ENCODE results near the gene NPFFR1.

NPFFR1 gene

DNA sequence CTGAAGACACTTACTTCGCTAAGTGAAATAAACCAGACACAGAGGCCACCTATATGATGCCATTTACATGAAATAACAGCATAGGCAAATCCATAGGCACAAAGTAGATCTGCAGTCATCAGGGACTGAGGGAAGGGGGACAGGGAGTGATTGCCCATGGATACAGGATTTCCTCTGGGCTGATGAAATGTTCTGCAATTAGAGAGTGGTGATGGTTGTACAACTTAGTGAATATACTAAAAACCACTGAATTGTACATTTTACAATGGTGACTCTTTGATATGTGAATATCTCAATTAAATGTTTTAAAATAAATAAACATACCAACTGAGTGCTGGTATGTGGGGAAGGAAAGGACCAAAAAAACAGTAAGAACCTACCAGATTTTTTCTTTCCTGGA lies 70.9 kb downstream of the NPFFR1 start:
- DNase-seq, result no peak

DNA sequence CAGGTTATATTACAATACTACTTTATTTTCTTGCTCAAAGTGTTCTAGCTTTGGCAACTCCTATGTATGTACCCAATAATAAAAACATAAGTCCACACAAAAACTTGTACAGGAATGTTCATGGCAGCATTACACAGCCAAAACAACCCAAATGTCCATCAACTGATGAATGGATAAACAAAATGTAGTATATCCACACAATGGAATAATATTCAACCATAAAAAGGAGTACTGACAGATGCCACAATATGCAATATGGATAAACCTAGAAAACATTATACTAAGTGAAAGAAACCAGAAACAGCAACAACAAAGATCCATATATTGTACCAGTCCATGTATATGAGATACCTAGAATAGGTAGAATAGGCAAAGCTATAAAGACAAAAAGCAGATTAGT lies 71.5 kb downstream of the NPFFR1 start:
- DNase-seq, result no peak

DNA sequence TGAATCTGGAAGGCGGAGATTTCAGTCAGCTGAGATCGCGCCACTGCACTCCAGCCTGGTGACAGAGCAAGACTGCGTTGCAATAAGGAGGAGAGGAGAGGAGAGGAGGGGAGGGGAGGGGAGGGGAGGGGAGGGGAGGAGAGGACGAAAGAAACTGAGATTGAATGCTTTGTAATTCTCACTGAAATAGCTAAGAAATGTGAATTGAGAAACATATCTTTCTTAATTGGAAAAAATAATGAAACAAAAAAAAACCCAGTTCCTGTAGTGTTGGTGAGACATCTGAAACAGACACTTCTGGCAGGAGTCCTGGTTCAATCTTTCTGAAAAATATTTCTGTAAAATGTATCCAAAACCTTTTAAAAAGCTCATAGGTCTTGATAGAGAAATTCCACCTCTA lies 77.0 kb downstream of the NPFFR1 start:
- no peak for DNase-seq

DNA sequence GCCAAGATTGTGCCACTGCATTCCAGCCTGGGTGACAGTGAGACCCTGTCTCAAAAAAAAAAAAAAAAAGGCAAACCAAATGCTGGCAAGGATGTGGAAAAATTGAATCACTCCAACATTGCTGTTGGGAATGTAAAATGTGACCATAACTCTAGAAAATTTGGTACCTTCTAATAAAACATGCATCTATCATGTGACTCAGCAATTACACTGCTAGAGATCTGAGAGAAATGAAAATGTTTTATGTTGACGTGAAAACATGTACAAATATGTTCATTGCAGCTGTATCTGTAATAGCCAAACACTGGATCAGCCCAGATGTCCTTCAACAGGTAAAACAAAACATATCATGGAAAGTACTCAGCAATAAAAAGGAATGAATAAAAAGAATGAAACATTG lies 82.7 kb downstream of the NPFFR1 start:
- DNase-seq, result no peak

DNA sequence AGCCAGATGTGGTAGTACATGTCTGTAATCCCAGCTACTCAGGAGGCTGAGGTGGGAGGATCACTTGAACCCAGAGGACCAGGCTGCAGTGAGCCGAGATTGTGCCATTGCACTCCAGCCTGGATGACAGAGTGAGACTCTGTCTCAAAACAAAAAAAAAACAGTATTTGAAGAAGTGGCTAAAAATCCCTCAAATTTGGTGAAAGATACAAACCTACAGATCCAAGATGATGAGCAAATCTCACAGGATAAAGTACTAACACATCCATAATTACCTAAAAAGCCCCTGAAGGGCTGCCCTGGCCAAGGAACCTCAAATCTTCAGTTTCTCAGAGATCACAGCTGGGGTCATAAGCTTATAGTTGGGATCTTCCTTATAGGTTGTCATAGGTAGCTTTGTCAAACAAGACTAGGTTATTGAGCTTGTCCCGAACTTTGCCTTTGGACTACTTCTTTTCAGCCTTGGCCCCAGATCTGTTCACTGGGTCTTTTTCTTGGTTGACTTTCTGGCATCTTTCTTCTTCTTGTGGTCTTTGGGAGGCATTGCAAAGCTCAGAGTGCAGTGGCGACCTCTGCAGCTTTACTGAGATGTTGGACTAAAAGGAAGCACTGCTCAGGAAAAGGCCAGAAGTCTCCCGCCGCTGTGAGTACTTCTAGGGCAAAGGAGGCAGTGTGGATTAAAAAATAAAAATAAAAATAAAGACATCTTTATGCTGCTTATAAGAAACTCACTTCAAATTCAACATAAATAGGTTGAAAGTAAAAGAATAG lies 84.9 kb downstream of the NPFFR1 start:
- DNase-seq, result peak; percentile 22

All from CD4-positive, alpha-beta T cell treated with Interleukin-21 for 1 hour (primary cell).